A549 (cell line): Measurements from ENCODE around the gene TMEM232. TPM values are rescaled to one million over a fixed set of nuclear protein-coding genes. Genes with fewer than 3 reads are reported as not detected.

Experiments
- ATAC-seq, 2 experiments: fragments of 200-7000 bp in 1 of 2; fragments of >200 bp in 1 of 2; cut with Nextera tagmentation in 1 of 2; cut with Tn5 transposase in 1 of 2; 3 replicates each; pipeline versions ENCODE4 v1.8.0 to v1.9.1; 2018 to 2020; ENCODE audit warnings: mild to moderate bottlenecking in 1 of 2, moderate library complexity in 1 of 2
- CTCF ChIA-PET: fragments of 300-600 bp; sonication (Branson Sonifier 250); formaldehyde crosslinking; extraction: SDS; loops from one replicate; lab custom pipeline; 2021; ENCODE audit warnings: antibody characterized with exemption, inconsistent platforms; lab: Yijun Ruan, JAX
- POLR2A ChIA-PET: fragments of 350-600 bp; formaldehyde crosslinking; extraction: SDS; loops from one replicate; lab custom pipeline; 2021; ENCODE audit warnings: antibody characterized with exemption, inconsistent platforms; lab: Yijun Ruan, JAX
- DNase-seq, 2 experiments: peaks; one replicate each; pipeline versions ENCODE4 v3.0.0 to v3.0.0-alpha.2; 2011 to 2016; ENCODE audit warnings: low read depth in 1 of 2, low spot score in 1 of 2
- FAIRE-seq: peaks from 2 replicates; lab custom pipeline; 2011; peaks lifted over from hg19 to GRCh38; lab: Jason Lieb, UNC
- H3K27ac ChIP-seq, 2 experiments: fragments of >200 bp; sonication (Bioruptor Twin); formaldehyde crosslinking; 3 replicates each; pipeline ENCODE4 v1.5.1; 2016 to 2017
- H3K4me1 ChIP-seq: fragments of >200 bp; sonication (Bioruptor Twin); formaldehyde crosslinking; 3 replicates; pipeline ENCODE4 v1.6.1; 2016
- H3K4me2 ChIP-seq: fragments of >200 bp; sonication (Bioruptor Twin); formaldehyde crosslinking; 3 replicates; pipeline ENCODE4 v1.6.1; 2016
- H3K4me3 ChIP-seq: fragments of >200 bp; sonication (Bioruptor Twin); formaldehyde crosslinking; 3 replicates; pipeline ENCODE4 v1.5.1; 2016
- H3K9me3 ChIP-seq: fragments of >200 bp; sonication (Bioruptor Twin); formaldehyde crosslinking; 3 replicates; pipeline ENCODE4 v1.6.1; 2016
- ATOH8 ChIP-seq: fragments of 250-450 bp; sonication (Bioruptor Pico); IDR thresholded peaks from 2 replicates; pipeline ENCODE4 v1.5.0; 2020; ENCODE audit warnings: low read depth, mild to moderate bottlenecking, moderate library complexity
- BCL3 ChIP-seq: fragments of >200 bp; sonication (Bioruptor Twin); formaldehyde crosslinking; IDR thresholded peaks from 3 replicates; pipeline ENCODE4 v1.6.1; 2016
- CEBPB ChIP-seq, 2 experiments: fragments of >200 bp in 1 of 2; sonication (Bioruptor Twin) in 1 of 2; formaldehyde crosslinking in 1 of 2; IDR thresholded peaks; 2 replicates each; pipeline ENCODE4 v1.6.1; 2012 to 2016
- CHD2 ChIP-seq: fragments of 150-350 bp; IDR thresholded peaks from 2 replicates; pipeline ENCODE4 v1.6.1; 2014; ENCODE audit warnings: low read length; ENCODE audit not compliant: partially characterized antibody
- CHD4 ChIP-seq: fragments of 200-600 bp; sonication (generic); IDR thresholded peaks from 2 replicates; pipeline ENCODE4 v1.6.1; 2016; ENCODE audit warnings: antibody characterized with exemption, mild to moderate bottlenecking, borderline replicate concordance
- E2F6 ChIP-seq: IDR thresholded peaks from 2 replicates; pipeline ENCODE4 v1.6.1; 2012; ENCODE audit warnings: low read depth, borderline replicate concordance
- EHMT2 ChIP-seq: fragments of 200-600 bp; sonication (generic); IDR thresholded peaks from 2 replicates; pipeline ENCODE4 v1.6.1; 2016; ENCODE audit warnings: antibody characterized with exemption, low read depth, mild to moderate bottlenecking, moderate library complexity
- EP300 ChIP-seq, 2 experiments: fragments of >200 bp; sonication (Bioruptor Twin); formaldehyde crosslinking; IDR thresholded peaks; 2 replicates in 1 of 2; 3 replicates in 1 of 2; pipeline ENCODE4 v1.6.1; 2016 to 2017
- FOXS1 ChIP-seq: fragments of 250-450 bp; sonication (Bioruptor Pico); IDR thresholded peaks from 2 replicates; pipeline ENCODE4 v1.5.0; 2020; ENCODE audit warnings: mild to moderate bottlenecking, moderate library complexity
- HDAC2 ChIP-seq: fragments of 200-600 bp; sonication (generic); IDR thresholded peaks from 2 replicates; pipeline ENCODE4 v1.6.1; 2016
- HES2 ChIP-seq: fragments of >200 bp; sonication (Bioruptor Twin); formaldehyde crosslinking; IDR thresholded peaks from 2 replicates; pipeline ENCODE4 v1.6.1; 2016
- HEYL ChIP-seq: fragments of 250-450 bp; sonication (Bioruptor Pico); IDR thresholded peaks from 2 replicates; pipeline ENCODE4 v1.8.0; 2021; ENCODE audit warnings: mild to moderate bottlenecking, moderate library complexity
- HOXB13 ChIP-seq: fragments of 250-450 bp; sonication (Bioruptor Pico); IDR thresholded peaks from 2 replicates; pipeline ENCODE4 v1.5.0; 2020; ENCODE audit warnings: low read depth, mild to moderate bottlenecking, moderate library complexity
- JUN ChIP-seq, 2 experiments: fragments of >200 bp; sonication (Bioruptor Twin); formaldehyde crosslinking; IDR thresholded peaks; 2 replicates in 1 of 2; 3 replicates in 1 of 2; pipeline ENCODE4 v1.6.1; 2016 to 2017
- JUNB ChIP-seq: fragments of >200 bp; sonication (Bioruptor Twin); formaldehyde crosslinking; IDR thresholded peaks from 2 replicates; pipeline ENCODE4 v1.6.1; 2016
- KDM1A ChIP-seq: fragments of 200-600 bp; sonication (generic); IDR thresholded peaks from 2 replicates; pipeline ENCODE4 v1.6.1; 2016; ENCODE audit warnings: low read depth, mild to moderate bottlenecking
- MAFK ChIP-seq: fragments of 450-650 bp; IDR thresholded peaks from 2 replicates; pipeline ENCODE4 v1.6.1; 2014; ENCODE audit not compliant: partially characterized antibody
- MAX ChIP-seq: IDR thresholded peaks from 2 replicates; pipeline ENCODE4 v1.6.1; 2012
- MYC ChIP-seq: IDR thresholded peaks from 2 replicates; pipeline ENCODE4 v1.6.1; 2012; ENCODE audit warnings: mild to moderate bottlenecking, inconsistent platforms, low read length, improper control_type of control experiment, borderline replicate concordance
- PBX3 ChIP-seq: IDR thresholded peaks from 2 replicates; pipeline ENCODE4 v1.6.1; 2012
- PHF8 ChIP-seq: fragments of 200-600 bp; sonication (generic); IDR thresholded peaks from 2 replicates; pipeline ENCODE4 v1.6.1; 2016; ENCODE audit warnings: low read depth, mild to moderate bottlenecking, antibody characterized with exemption, moderate library complexity, borderline replicate concordance
- RAD21 ChIP-seq, 2 experiments: fragments of >200 bp in 1 of 2; sonication (Bioruptor Twin) in 1 of 2; formaldehyde crosslinking in 1 of 2; IDR thresholded peaks in 1 of 2; conservative IDR thresholded peaks in 1 of 2; 2 replicates in 1 of 2; 3 replicates in 1 of 2; pipeline ENCODE4 v1.6.1; 2012 to 2018; ENCODE audit warnings: inconsistent platforms in 1 of 2
- RCOR1 ChIP-seq: fragments of 150-350 bp; IDR thresholded peaks from 2 replicates; pipeline ENCODE4 v1.6.1; 2014; ENCODE audit warnings: antibody characterized with exemption, low read length, low read depth
- SMC3 ChIP-seq: fragments of >200 bp; sonication (Bioruptor Twin); formaldehyde crosslinking; IDR thresholded peaks from 3 replicates; pipeline ENCODE4 v1.6.1; 2018; ENCODE audit warnings: inconsistent platforms
- SREBF2 ChIP-seq: fragments of 450-650 bp; IDR thresholded peaks from 2 replicates; pipeline ENCODE4 v1.6.1; 2014; ENCODE audit warnings: mild to moderate bottlenecking, moderate library complexity
- TP53 ChIP-seq: fragments of 250-450 bp; sonication (Bioruptor Pico); IDR thresholded peaks from 2 replicates; pipeline ENCODE4 v1.5.0; 2021; ENCODE audit warnings: mild to moderate bottlenecking, moderate library complexity
- USF2 ChIP-seq: fragments of 450-650 bp; IDR thresholded peaks from 2 replicates; pipeline ENCODE4 v1.6.1; 2014; ENCODE audit warnings: antibody characterized with exemption
- ZFP36 ChIP-seq: fragments of 450-650 bp; IDR thresholded peaks from 2 replicates; pipeline ENCODE4 v1.6.1; 2014; ENCODE audit warnings: borderline replicate concordance; ENCODE audit not compliant: partially characterized antibody
- ZNF302 ChIP-seq: fragments of 250-450 bp; sonication (Bioruptor Pico); IDR thresholded peaks from 2 replicates; pipeline ENCODE4 v1.9.0; 2021; ENCODE audit warnings: inconsistent platforms, mild to moderate bottlenecking, moderate library complexity
- WGBS: methylation state at CpG from one replicate; pipeline ENCODE4 v1.1.6; 2017; ENCODE audit errors: missing lambda C conversion rate; 5-methylcytosine and 5-hydroxymethylcytosine counted together
- polyA plus RNA-seq, 4 experiments: library from polyadenylated mRNA; depleted of rRNA in 3 of 4; stranded (reverse); fragments of >200 nt; fragmentation: RNase III in 1 of 4; extraction: RNeasy Plus Mini Kit Qiagen cat#74134 plus additional on column Dnase treatment in 1 of 4; gene quantifications; 2 replicates in 3 of 4; 3 replicates in 1 of 4; pipeline ENCODE4 v1.2.3, GENCODE V29; 2011 to 2017

TMEM232 gene
- polyA plus RNA-seq, 2 of the 4 experiments (the other 2 are of a cell fraction), result 0.12 to 0.39 TPM

GRCh38 chr5:110510146-110510545, 216.3 kb downstream of the TMEM232 start:
- ChIA-PET POLR2A (no interaction called here), CTCF (no interaction called here)
- Histone ChIP-seq H3K4me1 (no peaks in the 10 kb centered on the region), H3K27ac (no peak overlapping the region), H3K4me2 (no peak overlapping the region), H3K4me3 (no peak overlapping the region), H3K9me3 (no peaks in the 10 kb centered on the region)
- TF ChIP-seq TP53, result no peak
- no peak for TF ChIP-seq SREBF2
- no peak for TF ChIP-seq SMC3
- TF ChIP-seq ZFP36, result no peak
- TF ChIP-seq ATOH8 (CRISPR knock-in tag), result no peak
- no peak for TF ChIP-seq JUNB
- no peak for TF ChIP-seq FOXS1 (CRISPR knock-in tag)
- TF ChIP-seq CEBPB (IDR thresholded peaks at IDR 0.05), result no peak
- TF ChIP-seq HEYL (CRISPR knock-in tag), result no peak
- no peak for TF ChIP-seq CHD2
- no peak for TF ChIP-seq MYC
- no peak for TF ChIP-seq HDAC2
- no peak for TF ChIP-seq E2F6
- TF ChIP-seq USF2, result no peak
- no peak for TF ChIP-seq EP300 (IDR thresholded peaks at IDR 0.05)
- TF ChIP-seq HES2, result no peak
- DNase-seq, result no peak
- no peak for ATAC-seq
- FAIRE-seq, result no peak

GRCh38 chr5:110507972-110508371, 218.5 kb downstream of the TMEM232 start:
- no peaks in the 10 kb centered on the region for H3K4me1 ChIP-seq
- FAIRE-seq, result no peak
- no peak overlapping the region for H3K27ac ChIP-seq
- no peaks in the 10 kb centered on the region for H3K9me3 ChIP-seq
- CTCF ChIA-PET, result no interaction called here
- DNase-seq, result no peak
- no peak for ATAC-seq
- POLR2A ChIA-PET, result no interaction called here
- no peak overlapping the region for H3K4me2 ChIP-seq
- TF ChIP-seq CEBPB (IDR thresholded peaks at IDR 0.05), result no peak
- no peak for TF ChIP-seq KDM1A
- TF ChIP-seq CHD4, result no peak
- no peak for TF ChIP-seq BCL3
- TF ChIP-seq ZNF302, result no peak
- no peak for TF ChIP-seq RCOR1
- no peak for TF ChIP-seq MAFK
- no peak for TF ChIP-seq EHMT2
- no peak for TF ChIP-seq RAD21 (conservative IDR thresholded peaks at IDR 0.05 in 1 of 2, IDR thresholded peaks at IDR 0.05 in 1 of 2)
- TF ChIP-seq JUN (IDR thresholded peaks at IDR 0.05), result no peak
- TF ChIP-seq PBX3, result no peak
- no peak for TF ChIP-seq PHF8
- no peak for TF ChIP-seq CHD2
- no peak for TF ChIP-seq SREBF2
- no peak for TF ChIP-seq MAX
- TF ChIP-seq TP53, result no peak
- TF ChIP-seq HOXB13 (CRISPR knock-in tag), result no peak
- TF ChIP-seq ATOH8 (CRISPR knock-in tag), result no peak
- no peak for TF ChIP-seq HEYL (CRISPR knock-in tag)
- TF ChIP-seq JUNB, result no peak
- TF ChIP-seq, all 56 proteins: peak for 0
- H3K4me3 ChIP-seq, result no peak overlapping the region
- 0% methylated on average over 2 of the region's 2 CpGs for WGBS
